ENCODE measurements around the gene ZNF579.

The ZNF579 gene

DNA sequence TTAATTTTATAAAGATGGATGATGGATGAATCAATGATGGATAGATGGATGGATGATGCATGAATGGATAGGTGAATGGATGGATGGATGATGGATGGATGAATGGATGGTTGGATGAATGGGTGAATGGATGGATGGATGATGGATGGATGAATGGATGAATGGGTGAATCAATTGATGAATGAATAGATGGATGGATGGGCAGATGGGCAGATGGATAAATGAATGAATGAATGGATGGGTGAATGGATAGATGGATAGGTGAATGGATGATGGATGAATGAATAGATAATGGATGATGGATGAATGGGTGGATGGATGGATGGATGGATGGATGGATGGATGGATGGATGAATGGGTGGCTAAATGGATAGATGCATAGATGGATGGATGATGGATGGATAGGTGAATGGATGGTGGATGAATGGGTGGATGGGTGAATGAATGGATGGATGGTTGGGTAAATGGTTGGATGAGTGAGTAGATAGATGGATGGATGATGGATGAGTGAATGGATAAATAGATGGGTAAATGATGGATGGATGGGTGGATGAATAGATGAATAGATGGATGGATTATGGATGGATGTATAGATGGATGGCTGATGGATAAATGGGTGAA, 12.8 kb downstream of the ZNF579 start:
- Histone ChIP-seq H2AFZ (ENCODE audit: low read length) (no peak overlapping the region), H3K4me1 (ENCODE audit: low read length) (no peaks in the 10 kb centered on the region), H3K4me2 (ENCODE audit: low read depth, low read length) (no peak overlapping the region), H3K9ac (ENCODE audit: low read length) (no peak overlapping the region), H3K9me2 (replicated peaks; ENCODE audit: insufficient read depth, low read length) (no peaks in the 10 kb centered on the region), H3K27me3 (replicated peaks; ENCODE audit: insufficient read depth, low read length) (peaks cover 75% of the 10 kb centered on the region), H3K4me3 (ENCODE audit: low read length) (no peak overlapping the region), H3K9me3 (replicated peaks; ENCODE audit: insufficient read depth, low read length) (no peaks in the 10 kb centered on the region), H3F3A (ENCODE audit: insufficient read depth, low read length) (no peaks in the 10 kb centered on the region), H4K20me1 (ENCODE audit: insufficient read depth, low read length) (no peaks in the 10 kb centered on the region), H3K36me3 (replicated peaks; ENCODE audit: insufficient read depth, low read length) (no peaks in the 10 kb centered on the region), H3K79me2 (ENCODE audit: low read length) (no peaks in the 10 kb centered on the region), H3K27ac (ENCODE audit: low read length) (no peak overlapping the region)
- TF ChIP-seq EZH2phosphoT487 (IDR thresholded peaks at IDR 0.05; ENCODE audit: low read length), result no peak
- no peak for TF ChIP-seq EZH2 (optimal IDR thresholded peaks at IDR 0.05; ENCODE audit: low read depth, low read length)
- no peak for DNase-seq

- Histone ChIP-seq H3K79me2 (ENCODE audit: low read length) (no peaks in the 10 kb centered on the region), H3K9me2 (replicated peaks; ENCODE audit: insufficient read depth, low read length) (no peaks in the 10 kb centered on the region), H3K4me2 (ENCODE audit: low read depth, low read length) (no peak overlapping the region), H3K4me1 (ENCODE audit: low read length) (no peaks in the 10 kb centered on the region), H2AFZ (ENCODE audit: low read length) (no peak overlapping the region), H3K36me3 (replicated peaks; ENCODE audit: insufficient read depth, low read length) (no peaks in the 10 kb centered on the region), H3K9me3 (replicated peaks; ENCODE audit: insufficient read depth, low read length) (no peaks in the 10 kb centered on the region), H3K9ac (ENCODE audit: low read length) (no peak overlapping the region), H3F3A (ENCODE audit: insufficient read depth, low read length) (no peaks in the 10 kb centered on the region), H3K4me3 (ENCODE audit: low read length) (no peak overlapping the region), H3K27ac (ENCODE audit: low read length) (no peak overlapping the region), H3K27me3 (replicated peaks; ENCODE audit: insufficient read depth, low read length) (peaks cover 78% of the 10 kb centered on the region), H4K20me1 (ENCODE audit: insufficient read depth, low read length) (no peaks in the 10 kb centered on the region)
- no peak for DNase-seq
- TF ChIP-seq EZH2phosphoT487 (IDR thresholded peaks at IDR 0.05; ENCODE audit: low read length), result no peak
- TF ChIP-seq EZH2 (optimal IDR thresholded peaks at IDR 0.05; ENCODE audit: low read depth, low read length), result no peak
- no peak for TF ChIP-seq CTCF (IDR thresholded peaks at IDR 0.05; ENCODE audit: low read length)
Observed at GRCh38 chr19:55566823-55567222, 13.8 kb downstream of the ZNF579 start.

DNA sequence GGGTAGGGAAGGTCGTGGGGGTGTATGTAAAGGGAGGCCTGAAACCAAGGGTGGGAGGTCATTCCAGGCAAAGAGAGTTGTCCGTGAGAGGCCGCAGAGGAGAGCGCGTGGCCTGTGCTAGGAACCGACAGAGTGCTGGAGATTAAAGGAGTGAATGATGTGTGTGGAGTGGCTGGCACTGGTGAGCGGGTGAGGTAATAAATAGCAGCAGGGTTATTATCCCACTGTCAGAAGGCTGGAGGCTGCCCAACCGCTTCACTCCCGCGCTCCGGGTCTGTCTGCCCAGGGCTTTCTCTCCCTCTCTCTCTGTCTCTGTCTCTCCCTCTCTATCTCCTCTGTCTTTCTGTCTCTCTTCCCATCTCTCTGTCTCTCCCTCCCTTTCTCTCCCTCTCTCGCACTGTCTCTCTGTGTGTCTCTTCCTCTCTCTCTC, 17.4 kb downstream of the ZNF579 start:
- no peak overlapping the region for H3K4me3 ChIP-seq (ENCODE audit: low read length)
- no peak overlapping the region for H3K27ac ChIP-seq (ENCODE audit: low read length)
- H3K27me3 ChIP-seq (replicated peaks; ENCODE audit: insufficient read depth, low read length), result peaks cover 89% of the 10 kb centered on the region
- H3K4me1 ChIP-seq (ENCODE audit: low read length), result no peaks in the 10 kb centered on the region
- no peaks in the 10 kb centered on the region for H3K36me3 ChIP-seq (replicated peaks; ENCODE audit: insufficient read depth, low read length)
- DNase-seq, result no peak
- no peak overlapping the region for H3K9ac ChIP-seq (ENCODE audit: low read length)
- no peaks in the 10 kb centered on the region for H3K9me2 ChIP-seq (replicated peaks; ENCODE audit: insufficient read depth, low read length)
- H3F3A ChIP-seq (ENCODE audit: insufficient read depth, low read length), result no peaks in the 10 kb centered on the region
- H3K9me3 ChIP-seq (replicated peaks; ENCODE audit: insufficient read depth, low read length), result no peaks in the 10 kb centered on the region
- no peak overlapping the region for H3K4me2 ChIP-seq (ENCODE audit: low read depth, low read length)
- no peaks in the 10 kb centered on the region for H3K79me2 ChIP-seq (ENCODE audit: low read length)
- H4K20me1 ChIP-seq (ENCODE audit: insufficient read depth, low read length), result no peaks in the 10 kb centered on the region
- no peak overlapping the region for H2AFZ ChIP-seq (ENCODE audit: low read length)
- TF ChIP-seq EZH2 (optimal IDR thresholded peaks at IDR 0.05; ENCODE audit: low read depth, low read length), result no peak
- no peak for TF ChIP-seq EZH2phosphoT487 (IDR thresholded peaks at IDR 0.05; ENCODE audit: low read length)
- TF ChIP-seq CTCF (IDR thresholded peaks at IDR 0.05; ENCODE audit: low read length), result no peak

DNA sequence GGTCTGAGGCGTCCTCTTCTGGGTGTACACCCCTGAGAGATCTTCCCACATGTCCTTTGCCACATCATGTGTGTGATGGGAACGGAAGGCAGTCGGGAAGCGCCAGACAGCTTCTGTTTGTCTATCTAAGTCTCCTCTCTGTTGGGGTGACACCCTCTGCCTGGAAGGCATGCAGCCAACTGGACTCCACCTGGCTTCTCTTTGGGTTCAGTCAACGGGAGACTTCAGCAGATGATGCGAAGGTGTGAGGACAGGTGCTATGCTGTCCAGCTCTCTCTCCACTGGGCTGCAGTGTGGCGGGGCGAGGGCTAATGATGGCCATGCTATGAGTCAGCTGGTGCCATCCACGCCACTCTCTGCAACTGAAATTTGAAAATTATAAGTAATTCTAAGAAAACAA, 21.0 kb downstream of the ZNF579 start:
- no peak for TF ChIP-seq EZH2phosphoT487 (IDR thresholded peaks at IDR 0.05; ENCODE audit: low read length)
- TF ChIP-seq CTCF (IDR thresholded peaks at IDR 0.05; ENCODE audit: low read length), result no peak
- TF ChIP-seq EZH2 (optimal IDR thresholded peaks at IDR 0.05; ENCODE audit: low read depth, low read length), result no peak
- no peak for DNase-seq
- no peak overlapping the region for H3K9ac ChIP-seq (ENCODE audit: low read length)
- no peaks in the 10 kb centered on the region for H4K20me1 ChIP-seq (ENCODE audit: insufficient read depth, low read length)
- H2AFZ ChIP-seq (ENCODE audit: low read length), result no peak overlapping the region
- H3K4me3 ChIP-seq (ENCODE audit: low read length), result no peak overlapping the region
- H3K27me3 ChIP-seq (replicated peaks; ENCODE audit: insufficient read depth, low read length), result peaks cover 88% of the 10 kb centered on the region
- no peaks in the 10 kb centered on the region for H3K36me3 ChIP-seq (replicated peaks; ENCODE audit: insufficient read depth, low read length)
- H3K4me1 ChIP-seq (ENCODE audit: low read length), result no peaks in the 10 kb centered on the region
- H3K9me2 ChIP-seq (replicated peaks; ENCODE audit: insufficient read depth, low read length), result no peaks in the 10 kb centered on the region
- no peaks in the 10 kb centered on the region for H3F3A ChIP-seq (ENCODE audit: insufficient read depth, low read length)
- H3K27ac ChIP-seq (ENCODE audit: low read length), result no peak overlapping the region
- H3K79me2 ChIP-seq (ENCODE audit: low read length), result no peaks in the 10 kb centered on the region
- H3K9me3 ChIP-seq (replicated peaks; ENCODE audit: insufficient read depth, low read length), result no peaks in the 10 kb centered on the region
- H3K4me2 ChIP-seq (ENCODE audit: low read depth, low read length), result no peak overlapping the region

All from MM.1S (cell line).